Vein endothelial cell (primary cell): ENCODE results near the gene WASHC1. TPM values are rescaled to one million over a fixed set of nuclear protein-coding genes. Genes with fewer than 3 reads are reported as not detected.

ENCODE experiments used
- total RNA-seq: library from RNA; depleted of rRNA; stranded (reverse); fragments of >200 nt; gene quantifications from 2 replicates; pipeline ENCODE4 v1.2.3, GENCODE V29; 2012

WASHC1 gene
- 2.7 and 3.9 TPM in 2 replicates for total RNA-seq

DNA sequence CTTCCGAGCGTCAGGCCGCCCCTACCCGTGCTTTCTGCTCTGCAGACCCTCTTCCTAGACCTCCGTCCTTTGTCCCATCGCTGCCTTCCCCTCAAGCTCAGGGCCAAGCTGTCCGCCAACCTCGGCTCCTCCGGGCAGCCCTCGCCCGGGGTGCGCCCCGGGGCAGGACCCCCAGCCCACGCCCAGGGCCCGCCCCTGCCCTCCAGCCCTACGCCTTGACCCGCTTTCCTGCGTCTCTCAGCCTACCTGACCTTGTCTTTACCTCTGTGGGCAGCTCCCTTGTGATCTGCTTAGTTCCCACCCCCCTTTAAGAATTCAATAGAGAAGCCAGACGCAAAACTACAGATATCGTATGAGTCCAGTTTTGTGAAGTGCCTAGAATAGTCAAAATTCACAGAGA, at the start of gene WASHC1:
Gene WASHC1 (minus strand): TSS at position 101 of the 400 bp plus-strand sequence. CDS start 4,457 bp downstream, outside the sequence.

Other genes with a start within 250 kb of the WASHC1 start
- under 0.01 and 0.19 TPM in 2 replicates for gene FOXD4, start 89.0 kb upstream of the WASHC1 start, total RNA-seq
- gene ZNG1A, start 149.6 kb upstream of the WASHC1 start, total RNA-seq: 25.2 and 33.1 TPM in 2 replicates
- gene DOCK8, start 185.4 kb upstream of the WASHC1 start, total RNA-seq: 3.2 and 3.9 TPM in 2 replicates